CD4-positive, alpha-beta T cell treated with Interleukin-10 for 1 hour (primary cell): ENCODE measurements around the gene CRACR2A.
A peak's percentile ranks its signal among the peaks of the same experiment; 100 is the strongest.

ENCODE experiments used
- DNase-seq: peaks from one replicate; pipeline ENCODE4 v3.0.0-alpha.2; 2020

Gene CRACR2A

DNA sequence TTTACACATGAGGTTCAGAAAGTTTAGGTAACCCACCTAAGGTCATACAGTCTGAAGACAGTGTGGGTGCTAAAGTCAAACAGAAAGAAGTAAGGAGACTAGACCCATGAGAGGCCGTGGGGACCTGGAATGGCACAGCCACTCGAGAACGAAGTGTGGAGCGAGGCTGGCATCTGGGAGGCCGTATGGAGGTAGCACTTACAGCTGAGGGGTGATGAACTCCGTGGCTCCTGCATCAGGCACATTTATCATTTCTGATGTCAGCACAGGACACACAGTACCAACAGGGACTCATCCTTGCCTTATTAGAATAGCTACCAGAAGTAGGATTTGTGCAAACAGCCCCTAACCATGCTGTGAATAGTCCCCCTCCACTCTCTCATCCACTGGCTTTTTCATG is 30.5 kb downstream of the CRACR2A start:
- no peak for DNase-seq

DNA sequence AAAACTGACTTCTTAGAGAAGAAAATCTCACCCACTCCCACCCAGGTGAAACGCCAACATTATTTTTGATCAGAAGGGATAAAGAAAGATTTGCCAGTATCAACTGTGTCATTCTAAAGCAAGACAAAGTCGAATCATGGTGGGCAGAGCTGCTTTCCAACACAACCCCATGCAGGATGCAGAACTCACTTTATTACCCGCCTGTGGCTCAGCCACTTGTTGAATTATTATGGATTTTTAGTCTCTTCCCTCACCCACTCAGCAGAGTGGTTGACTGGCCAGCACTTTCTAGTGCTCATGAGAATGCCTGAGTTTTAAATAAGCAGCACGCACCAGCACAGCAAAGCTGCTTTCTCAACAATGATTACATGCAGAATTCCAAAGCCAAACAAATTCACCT is 32.1 kb downstream of the CRACR2A start:
- no peak for DNase-seq

DNA sequence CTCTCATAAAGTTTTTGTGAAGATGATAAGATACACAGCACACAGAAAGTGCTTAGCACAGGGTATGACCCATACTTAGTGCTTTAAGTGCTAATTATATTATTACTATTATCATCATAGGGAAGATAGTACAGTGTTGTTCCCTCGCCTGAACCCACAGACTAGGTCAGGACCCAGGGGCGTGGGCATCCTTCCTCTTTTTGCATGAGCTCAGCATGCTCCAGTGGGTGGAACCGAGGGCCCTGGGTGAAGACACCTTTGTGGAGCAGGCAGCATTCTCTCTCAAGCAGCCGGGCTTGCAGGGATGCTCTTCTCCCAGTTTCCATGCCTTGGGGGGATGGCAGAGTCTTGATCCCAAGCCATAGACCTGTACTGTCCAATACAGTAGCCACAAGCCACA is 34.8 kb downstream of the CRACR2A start:
- peak; percentile 3 for DNase-seq

DNA sequence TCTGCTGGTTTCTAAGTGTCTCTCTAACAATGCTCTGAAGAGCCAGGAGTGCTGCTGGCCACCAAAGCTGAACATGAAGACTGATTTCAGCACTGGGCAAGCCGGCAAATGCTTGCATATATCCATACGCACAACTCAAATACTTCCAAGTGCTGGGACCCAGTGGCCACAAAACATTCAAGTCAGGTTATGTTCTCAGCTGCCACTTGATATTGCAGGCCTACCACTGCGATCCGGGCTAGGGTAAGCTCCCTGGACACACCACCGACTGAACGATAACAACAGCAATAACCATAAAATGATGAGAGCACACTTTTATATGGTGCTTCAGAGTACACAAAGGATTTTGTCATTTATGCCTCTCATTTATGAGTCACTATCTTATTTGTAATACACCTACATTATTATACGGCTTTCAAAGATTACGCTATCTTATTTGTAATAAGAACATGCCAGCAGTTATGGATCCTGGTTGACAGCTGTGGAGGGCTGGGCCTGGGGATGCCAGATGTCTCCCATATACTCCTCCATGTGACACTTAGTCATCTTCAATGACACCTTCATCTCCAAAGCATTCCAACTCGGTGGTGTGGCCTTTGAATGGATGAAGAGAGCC is 35.5 kb downstream of the CRACR2A start:
- DNase-seq: no peak

DNA sequence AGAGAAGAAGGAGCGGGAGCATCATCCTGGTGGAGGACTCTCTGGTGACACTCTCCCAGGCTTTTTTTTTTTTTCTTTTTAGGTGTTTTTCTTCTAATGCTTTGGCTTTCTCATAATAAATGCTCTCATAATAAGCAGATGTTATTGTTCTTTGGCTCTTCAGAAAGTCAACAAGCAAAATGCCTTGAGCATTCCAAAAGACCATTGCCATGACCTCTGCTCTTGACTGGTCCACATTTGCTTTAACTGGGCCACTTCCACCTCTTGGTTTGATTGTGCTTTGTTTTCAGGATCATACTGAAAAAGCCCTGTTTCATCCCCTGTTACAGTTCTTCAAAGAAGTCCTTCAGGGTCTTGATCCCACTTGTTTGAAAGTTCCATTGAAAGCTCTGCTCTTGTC is 36.9 kb downstream of the CRACR2A start:
- no peak for DNase-seq

DNA sequence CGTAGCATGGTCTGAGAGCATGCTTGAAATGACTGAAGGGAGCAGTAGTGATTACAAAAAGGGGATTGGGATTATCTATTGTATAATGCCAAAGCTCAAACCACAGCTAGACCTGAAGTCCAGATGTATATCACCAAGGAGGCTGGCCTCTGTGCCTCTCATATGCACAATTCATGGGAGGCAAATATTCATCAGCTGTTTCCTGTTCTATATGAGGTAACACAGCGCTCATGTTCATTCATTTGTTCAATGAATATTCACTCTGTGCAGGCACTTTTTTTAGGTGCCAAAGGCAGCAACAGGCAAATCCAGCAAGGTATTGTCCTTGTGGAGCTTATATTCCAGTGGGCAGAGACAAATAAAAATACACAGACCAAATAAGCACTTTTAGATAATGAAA is 39.0 kb downstream of the CRACR2A start:
- DNase-seq: no peak

DNA sequence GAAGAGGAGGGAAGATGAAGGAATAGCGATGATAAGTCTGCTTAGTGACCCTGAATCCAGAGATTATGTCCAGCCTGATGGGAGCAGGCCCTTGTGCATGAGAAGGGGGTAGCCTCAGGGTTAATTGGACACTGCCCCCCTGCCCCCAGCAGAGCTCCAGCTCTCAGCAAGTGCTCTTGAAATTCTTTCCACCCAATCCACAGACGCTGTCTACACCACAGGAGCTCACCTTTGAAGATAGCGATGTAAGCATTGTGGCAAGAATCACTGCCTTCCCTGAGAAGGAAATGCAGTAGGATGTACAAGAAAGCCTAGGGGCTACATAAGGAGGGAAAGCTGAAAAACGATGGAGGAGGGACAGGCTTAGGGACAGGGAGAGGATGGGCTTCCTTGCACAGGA is 39.4 kb downstream of the CRACR2A start:
- no peak for DNase-seq

DNA sequence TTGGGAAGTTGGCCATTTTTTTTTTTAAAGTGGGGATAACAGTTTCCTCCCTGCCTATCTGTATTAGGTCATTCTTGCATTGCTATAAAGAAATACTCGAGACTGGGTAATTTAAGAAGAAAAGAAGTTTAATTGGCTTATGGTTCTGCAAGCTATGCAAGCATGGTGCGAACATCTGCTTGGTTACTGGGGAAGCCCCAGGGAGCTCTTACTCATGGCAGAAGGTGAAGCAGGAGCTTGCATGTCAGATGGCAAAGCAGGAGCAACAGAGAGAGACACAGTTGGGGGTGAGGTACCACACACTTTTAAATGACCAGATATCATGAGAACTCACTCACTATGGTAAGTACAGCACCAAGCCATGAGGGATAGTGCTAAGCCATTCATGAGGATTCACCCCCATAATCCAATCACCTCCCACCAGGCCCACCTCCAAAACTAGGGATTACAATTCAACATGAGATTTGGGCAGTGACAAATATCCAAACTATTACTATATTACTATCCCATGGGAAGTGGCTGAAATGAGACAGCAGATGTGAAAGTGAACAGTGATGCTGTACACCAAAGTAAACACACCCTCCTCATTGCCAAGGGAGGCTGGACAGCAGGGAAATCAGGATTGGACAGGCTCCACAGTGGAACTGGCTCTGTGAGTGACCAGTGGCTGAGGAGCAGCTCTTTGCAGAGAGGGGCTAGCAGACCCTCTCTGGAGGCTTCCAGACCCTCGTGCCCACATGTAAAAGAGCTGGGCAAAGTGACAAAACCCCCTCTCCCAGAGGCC is 40.5 kb downstream of the CRACR2A start:
- DNase-seq: no peak

DNA sequence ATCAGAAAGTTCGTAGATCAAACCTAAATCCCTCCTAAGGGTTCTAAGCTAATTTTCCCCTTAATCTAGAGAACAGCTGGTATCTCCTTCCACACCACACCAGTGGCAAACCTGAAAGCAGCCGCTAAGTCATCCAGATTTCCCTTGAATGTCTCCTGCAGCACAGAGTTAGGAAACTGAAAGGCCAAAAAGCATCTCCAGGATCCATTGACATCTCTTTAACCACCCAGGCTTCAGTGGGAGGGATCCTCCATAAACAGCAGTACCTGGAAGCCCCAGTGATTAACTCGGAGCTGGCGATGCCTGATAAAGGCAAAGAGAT is 47.6 kb downstream of the CRACR2A start:
- no peak for DNase-seq

DNA sequence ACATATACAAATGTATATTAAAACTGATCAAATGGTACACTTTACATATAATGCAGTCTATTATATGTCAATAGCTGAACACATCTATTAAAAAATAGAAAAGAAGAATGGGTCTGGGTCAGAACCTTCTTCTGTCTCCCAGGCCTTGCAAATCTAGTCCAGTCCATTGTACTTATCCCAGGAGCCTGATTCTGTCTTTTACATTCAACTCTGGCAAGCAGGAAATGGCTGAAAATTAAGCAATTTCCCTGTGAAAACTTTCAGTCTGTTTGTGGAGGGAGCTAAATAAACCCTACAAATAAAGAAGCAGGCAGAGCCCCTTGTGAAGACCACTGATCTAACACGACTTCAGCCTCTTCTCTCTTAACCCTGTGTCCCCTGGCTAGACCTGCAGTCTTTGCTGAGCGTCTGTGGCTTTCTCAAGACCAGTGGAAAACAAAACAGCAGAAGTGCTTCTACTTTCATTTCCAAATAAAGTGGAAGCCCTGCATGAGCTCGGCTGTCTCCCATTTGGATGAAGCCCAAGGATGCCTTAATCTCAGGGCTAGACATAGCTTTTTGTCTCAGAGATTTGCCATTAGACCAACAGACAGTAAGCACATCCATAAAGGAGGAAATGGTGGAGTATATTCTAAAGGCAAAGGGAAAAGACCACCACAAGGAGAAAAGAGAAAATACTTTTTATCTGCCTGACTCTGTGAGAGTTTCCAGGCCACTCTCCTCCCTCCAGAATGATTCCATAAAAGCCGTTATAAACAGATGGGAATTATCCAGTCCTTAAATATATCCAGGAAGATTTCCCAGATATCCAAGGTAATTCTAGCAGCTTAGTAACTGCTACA is 48.2 kb downstream of the CRACR2A start:
- DNase-seq: no peak

DNA sequence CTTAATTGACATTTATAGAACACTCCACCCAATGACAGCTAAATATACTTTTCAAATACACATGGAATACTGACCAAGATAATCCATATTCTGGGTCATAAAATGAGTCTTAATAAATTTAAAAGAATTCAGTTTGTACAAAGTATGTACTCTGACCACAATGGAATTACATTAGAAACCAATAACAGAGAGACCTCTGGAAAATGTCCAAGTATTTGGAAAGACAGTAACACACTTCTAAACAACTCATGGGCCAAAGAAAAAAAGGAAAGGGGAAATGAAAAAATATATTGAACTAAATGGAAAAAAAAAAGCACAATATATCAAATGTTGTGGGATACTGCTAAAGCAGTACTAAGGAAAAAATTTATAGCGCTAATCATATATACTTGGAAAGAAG is 52.0 kb downstream of the CRACR2A start:
- no peak for DNase-seq

DNA sequence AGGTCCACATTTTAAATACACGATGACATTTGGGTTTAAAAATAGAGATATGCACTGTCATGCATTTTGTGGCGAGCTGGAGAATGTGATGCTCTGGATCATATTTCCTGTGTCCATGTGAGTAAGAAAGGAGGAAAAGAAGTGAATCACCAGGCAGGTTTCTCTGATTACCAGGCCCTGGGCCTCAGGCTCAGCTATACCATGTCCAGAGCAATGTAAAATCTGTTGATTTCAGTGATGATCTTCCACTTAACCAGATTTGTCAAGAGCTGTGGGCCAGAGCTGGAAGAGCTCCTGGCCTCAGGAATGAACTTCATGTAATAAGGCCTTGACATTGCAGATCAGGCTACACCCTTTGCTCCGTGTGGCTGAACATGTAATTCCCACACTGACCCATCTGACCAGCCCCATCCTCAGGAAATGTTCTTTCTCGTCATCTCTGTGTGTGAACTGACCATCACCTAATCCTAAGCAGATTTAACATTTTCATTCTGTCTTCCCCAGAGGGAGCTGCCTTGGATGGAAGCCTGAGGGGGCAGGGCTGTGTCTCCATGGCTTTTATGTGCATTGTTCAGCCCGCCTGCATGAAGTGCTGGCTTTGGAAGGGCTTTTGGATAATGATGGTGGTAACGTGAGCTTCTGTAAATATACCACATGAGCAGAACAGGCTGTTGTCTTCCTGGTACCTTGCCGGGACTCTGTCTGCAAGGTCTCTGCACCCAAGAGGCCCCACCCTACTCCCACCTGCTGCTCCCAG is 54.5 kb downstream of the CRACR2A start:
- no peak for DNase-seq

DNA sequence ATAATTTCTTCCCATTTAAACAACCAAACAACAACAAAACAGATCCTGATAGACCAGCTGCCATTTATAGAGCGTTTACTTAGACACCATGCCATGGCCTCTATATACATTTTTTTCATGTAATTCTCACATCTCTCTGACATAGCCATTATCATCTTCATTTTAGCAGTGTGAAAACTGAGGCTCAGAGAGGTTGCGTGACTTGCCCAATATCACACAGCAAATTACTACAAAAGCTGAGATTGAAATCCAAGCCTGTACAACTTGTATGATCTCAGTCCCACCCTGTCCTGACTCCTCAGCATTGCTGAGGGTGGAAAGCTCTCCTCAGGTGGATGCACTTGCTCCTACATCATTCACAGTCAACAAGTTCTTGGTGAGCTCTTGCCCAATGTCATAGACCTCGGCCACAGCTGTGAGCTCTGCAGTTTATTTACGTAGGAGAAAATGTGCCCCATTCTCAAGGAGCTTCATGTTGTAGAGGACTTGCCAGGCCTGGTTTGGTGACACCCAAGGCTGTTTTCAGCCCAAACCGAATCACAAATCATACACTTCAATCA is 55.5 kb downstream of the CRACR2A start:
- no peak for DNase-seq

DNA sequence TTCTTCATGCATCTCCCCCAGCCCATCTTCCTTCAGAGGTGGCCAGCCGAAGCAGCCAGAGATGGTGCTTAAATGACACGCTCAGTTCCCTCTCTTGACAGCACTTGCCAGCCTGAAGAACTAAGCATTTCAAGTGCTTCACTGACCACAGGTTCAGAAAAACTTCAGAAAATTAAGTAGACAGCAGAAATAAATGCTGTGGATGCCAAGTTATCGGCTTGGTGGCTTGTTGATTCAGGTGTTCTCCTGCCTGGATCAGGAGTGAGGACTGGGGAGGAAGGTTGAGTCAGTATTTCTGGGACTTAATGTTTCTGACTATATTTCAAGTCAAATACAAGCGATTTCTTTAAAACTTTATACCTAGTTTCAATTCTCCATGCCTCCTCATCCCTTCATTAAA is 58.2 kb downstream of the CRACR2A start:
- DNase-seq: no peak

DNA sequence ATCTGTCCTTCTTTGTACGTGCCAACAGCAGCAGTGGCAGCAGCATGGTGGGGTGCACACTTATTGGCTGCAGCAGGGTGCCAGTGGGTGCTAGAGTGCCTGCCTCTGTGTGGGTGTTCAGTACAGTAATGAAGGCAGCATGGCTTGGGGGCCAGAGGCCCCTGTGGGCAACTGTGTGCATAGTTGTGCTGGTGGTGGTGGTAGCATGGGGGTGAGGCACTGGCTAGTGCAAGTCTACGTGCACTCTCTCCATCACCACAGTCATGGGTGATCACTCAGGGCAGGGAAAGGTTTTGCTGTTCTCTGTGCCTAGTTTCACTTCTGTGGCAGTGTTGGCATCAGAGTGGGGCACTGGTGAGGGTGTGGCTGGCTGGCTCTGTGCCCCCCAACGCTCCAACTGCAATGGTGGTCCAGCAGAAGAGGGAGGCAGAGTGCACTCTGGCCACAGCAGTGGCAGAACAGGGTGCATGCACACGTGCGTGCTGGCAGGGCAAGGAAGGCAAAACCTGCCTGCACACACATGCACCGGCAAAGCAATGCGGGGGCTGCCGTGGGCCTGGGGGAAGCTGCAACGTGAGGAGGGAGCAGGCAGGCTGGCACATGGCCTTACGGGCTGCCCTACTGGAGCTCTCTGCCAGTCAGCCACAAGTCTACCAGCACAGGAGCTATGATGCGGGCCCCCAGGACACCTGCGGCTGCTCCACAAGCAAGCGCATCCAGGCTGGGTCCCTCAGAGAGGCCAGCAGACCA is 60.1 kb downstream of the CRACR2A start:
- no peak for DNase-seq

DNA sequence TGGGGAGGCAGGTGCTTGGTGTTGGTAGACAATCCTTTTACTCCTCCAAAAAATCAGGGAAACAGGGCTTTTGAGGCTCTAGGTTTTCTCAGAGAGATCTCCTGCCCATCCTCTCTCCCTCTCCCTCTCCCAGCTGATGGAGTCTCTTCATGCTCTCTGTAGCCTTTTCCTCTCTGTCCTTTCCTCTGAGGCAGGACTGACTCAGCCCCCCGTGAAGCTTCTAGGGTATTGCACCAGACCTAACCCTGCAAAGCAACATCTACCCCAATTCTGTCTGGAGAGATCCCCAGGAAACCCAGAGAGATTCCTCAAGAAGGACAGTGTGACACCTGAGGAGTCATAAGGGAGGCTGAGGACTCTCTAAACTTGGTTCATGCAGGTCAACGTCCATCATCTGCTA is 66.4 kb downstream of the CRACR2A start:
- no peak for DNase-seq

DNA sequence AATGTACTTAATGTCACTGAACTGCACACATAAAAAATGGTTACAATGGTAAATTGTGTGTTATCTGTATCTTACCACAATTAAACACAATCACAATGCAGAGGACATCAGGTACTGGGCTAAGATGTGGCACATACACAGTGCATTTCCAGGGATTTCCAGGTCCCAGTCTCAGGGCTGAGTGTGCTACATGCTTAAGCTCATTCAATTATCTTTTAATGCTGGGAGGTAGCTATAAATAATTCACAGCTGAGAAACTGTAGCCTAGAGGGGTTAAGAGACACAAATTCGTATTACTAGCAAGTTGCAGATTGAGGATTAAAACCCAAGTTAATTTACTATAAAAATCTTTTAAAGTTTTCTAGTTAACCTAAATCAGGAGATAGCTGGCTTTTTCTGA is 67.1 kb downstream of the CRACR2A start:
- no peak for DNase-seq

DNA sequence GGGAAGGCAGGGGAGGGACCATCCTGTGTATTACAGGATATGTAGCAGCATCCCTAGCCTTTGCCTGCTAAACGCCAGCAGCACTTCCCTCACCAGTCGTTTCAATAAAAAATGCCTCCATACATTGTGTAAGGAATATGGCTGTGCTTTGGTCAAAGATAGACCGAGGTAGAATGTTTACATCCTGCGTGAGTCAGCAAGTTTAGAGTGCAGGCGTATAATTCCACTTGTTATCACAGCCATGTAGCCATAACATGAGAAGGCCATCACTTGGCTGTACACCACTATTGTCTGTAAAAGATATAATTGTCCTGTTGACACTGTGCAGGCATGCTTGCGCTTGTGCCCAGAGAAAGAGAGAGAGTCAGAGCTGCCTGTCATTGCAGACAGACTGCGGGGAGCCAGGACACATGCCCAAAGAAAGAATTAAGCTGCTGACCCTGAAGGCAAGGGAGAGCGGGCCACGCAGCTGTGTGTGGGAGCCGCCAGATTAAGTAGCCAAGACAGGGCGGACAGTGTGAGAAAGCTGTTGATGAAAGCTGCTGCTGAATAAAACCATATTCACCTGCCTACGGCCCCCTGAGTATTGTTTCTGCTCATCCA is 68.4 kb downstream of the CRACR2A start:
- no peak for DNase-seq

DNA sequence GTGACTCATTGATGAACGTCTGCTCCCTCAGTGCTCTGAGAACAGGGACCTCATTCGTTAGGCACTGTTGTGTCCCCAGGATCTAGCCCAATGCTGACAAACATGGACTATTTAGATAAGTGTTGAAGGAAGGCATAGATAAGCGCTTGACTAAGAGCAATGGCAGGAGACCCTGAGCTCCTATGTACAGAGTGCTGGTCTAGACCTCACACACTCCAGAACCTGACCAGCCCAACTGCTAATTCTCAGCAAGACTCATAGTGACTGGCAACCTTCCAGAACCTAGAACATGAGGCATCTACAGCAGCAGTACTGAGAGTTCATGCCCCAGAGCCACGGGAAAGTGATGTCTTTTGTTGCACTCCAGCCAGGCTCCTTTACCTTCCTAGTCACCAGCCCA is 69.2 kb downstream of the CRACR2A start:
- DNase-seq: no peak

DNA sequence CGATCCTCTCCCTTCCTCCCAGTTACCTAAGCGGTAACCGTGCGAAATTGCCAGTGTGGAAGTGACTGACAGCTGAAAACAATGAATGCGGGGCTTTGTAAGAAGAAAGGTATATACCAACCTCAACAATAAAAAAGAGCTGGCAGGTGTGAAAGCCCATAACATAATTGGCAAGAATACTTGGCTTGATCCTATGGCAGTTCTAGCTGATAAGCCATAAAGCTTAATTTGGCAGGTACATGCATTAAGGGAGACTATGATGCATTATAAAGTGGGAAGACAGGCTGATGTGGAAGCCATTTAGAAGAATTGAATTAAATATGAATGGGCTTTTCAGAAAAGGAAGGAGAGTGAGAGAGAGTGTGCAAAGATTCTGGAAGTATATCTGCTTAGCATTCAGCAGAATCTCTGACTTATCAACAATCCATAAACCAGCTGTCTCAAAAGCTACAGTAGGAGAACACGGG is 71.3 kb downstream of the CRACR2A start:
- DNase-seq: no peak

DNA sequence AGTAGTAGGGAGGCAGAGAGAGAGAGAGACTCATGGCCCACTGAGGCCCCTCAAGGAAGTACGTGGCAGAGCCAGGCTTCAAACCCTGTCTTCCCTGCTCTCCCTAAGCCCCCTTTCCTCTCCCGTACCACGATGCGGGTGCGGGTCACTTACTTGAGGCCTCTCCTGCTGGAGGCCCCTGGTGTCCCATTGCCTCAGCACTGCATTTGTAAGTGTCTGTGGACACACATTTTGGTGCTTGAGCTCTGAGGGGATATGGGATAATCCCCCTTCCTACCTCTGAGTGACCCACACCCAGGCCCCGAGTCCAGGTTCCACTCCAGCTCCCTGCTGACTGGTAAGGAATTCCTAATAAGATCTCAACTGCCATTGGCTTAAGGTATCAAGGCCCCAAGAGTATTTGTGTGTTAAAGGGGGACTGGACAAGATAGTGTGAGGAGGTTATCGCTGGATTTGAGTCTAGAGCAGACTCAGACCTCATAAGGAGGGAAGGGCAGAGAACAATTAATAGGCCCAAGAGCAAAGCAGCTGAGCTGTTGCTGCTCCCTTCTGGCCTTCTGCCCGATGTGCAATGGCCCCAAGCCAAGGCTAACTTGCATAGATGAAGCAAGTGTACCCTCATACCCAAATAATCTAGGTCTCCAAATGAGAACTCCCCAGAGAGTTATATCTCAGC is 71.9 kb downstream of the CRACR2A start:
- no peak for DNase-seq
